IPS DF 6.9 (cell line): ENCODE data around the gene SLBP.

Source experiments
- DNase-seq: peaks from one replicate; pipeline ENCODE4 v3.0.0-alpha.2; 2013; ENCODE audit warnings: low read depth, low spot score
- H3K27ac ChIP-seq: one replicate; pipeline ENCODE4 v1.5.1; 2013; ENCODE audit warnings: low read length, control low read depth
- H3K27me3 ChIP-seq: 2 replicates; pipeline ENCODE4 v1.6.1; 2013; ENCODE audit warnings: mild to moderate bottlenecking, low read length; ENCODE audit not compliant: control insufficient read depth, insufficient read depth
- H3K36me3 ChIP-seq: 2 replicates; pipeline ENCODE4 v1.6.1; 2013; ENCODE audit warnings: low read length; ENCODE audit not compliant: control insufficient read depth, insufficient read depth
- H3K4me1 ChIP-seq: 2 replicates; pipeline ENCODE4 v1.6.1; 2013; ENCODE audit warnings: low read length; ENCODE audit not compliant: control insufficient read depth, insufficient read depth
- H3K4me3 ChIP-seq: 2 replicates; pipeline ENCODE4 v1.5.1; 2013; ENCODE audit warnings: mild to moderate bottlenecking, low read length
- H3K9me3 ChIP-seq: 2 replicates; pipeline ENCODE4 v1.6.1; 2013; ENCODE audit warnings: low read length, inconsistent platforms; ENCODE audit not compliant: control insufficient read depth, insufficient read depth
- WGBS: extraction: QIAGEN DNeasy Blood & Tissue Kit; methylation state at CpG from one replicate; pipeline ENCODE4 v1.1.7; 2013; ENCODE audit warnings: mixed read lengths, missing lambda C conversion rate; ENCODE audit not compliant: insufficient read length, insufficient coverage; 5-methylcytosine and 5-hydroxymethylcytosine counted together

SLBP gene

DNA sequence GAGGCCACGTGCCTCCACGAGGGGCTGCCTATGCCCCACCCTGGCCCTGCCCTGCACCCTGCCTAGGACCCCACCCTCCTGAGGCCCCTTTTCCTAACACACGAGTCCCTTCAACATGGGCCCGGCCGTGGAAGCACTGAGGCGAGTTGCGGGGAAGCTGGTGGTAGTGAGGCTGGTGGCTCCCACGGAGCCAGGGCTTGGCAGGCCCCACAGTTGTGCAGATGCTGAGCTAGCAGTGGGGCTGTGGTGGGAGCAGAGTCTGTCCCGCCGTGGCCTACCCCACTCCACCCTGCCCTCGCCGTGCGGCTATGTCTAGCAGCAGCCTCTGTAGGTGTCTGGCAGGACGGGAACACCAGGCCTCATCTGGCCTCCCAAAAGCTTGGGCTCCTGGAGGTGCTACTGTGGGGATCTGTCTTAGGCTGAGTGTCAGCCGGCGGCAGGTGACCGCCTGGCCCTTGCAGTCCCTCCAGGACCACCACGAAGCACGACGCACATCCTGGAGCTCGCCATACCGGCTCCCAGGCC lies 28.0 kb upstream of the SLBP start:
- WGBS, result no CpG with 5 or more reads among the region's 22 CpGs
- no peak overlapping the region for H3K4me3 ChIP-seq
- no peaks in the 10 kb centered on the region; the same call in 1 of the 2 replicates for H3K4me1 ChIP-seq
- H3K27ac ChIP-seq, result no peak overlapping the region
- no peaks in the 10 kb centered on the region for H3K27me3 ChIP-seq
- DNase-seq, result no peak
- H3K36me3 ChIP-seq, result peaks cover 79% of the 10 kb centered on the region
- H3K9me3 ChIP-seq, result peaks cover 4% of the 10 kb centered on the region; the same call in 1 of the 2 replicates

DNA sequence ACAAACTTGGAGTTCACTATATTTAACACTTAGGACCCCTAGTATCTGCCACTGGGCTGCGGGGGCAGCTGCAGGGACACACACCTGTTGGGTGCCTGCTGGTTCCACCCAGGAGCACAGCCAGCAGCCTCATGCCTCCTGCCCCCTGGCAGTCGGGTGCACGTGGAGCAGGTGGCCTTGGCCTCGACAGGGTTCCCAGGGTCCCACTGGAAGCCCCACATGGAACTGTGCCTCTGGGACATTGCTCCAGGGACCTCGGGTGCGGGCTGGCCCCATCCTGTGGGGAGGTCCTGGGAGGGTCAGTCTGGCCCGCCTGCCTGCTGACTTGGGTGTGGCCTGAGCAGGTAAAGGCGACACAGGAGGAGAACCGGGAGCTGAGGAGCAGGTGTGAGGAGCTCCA lies 27.2 kb upstream of the SLBP start:
- no peak for DNase-seq
- no peak overlapping the region for H3K27ac ChIP-seq
- H3K27me3 ChIP-seq, result no peaks in the 10 kb centered on the region
- peaks cover 4% of the 10 kb centered on the region; the same call in 1 of the 2 replicates for H3K9me3 ChIP-seq
- H3K4me1 ChIP-seq, result no peaks in the 10 kb centered on the region; the same call in 1 of the 2 replicates
- peaks cover 78% of the 10 kb centered on the region for H3K36me3 ChIP-seq
- WGBS, result no CpG with 5 or more reads among the region's 9 CpGs
- H3K4me3 ChIP-seq, result no peak overlapping the region

DNA sequence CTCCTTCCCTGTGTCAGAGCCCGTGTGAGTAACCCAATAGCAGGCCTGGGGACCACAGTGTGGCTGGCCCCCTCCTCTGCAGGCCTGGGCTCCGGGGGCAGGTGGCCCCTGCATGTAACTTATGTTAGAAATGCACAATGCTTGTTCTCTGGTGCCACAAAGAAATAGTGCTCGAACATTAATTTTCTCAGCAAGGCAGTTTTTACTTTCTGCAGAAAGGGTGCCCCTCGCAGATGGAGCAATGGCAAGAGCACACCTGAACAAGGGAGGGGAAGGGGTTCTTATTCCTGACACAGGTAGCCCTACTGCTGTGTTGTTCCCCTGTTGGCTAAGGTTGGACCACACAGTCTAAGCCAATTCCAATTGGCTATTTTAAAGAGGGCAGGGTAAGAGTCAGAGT lies 26.3 kb upstream of the SLBP start:
- Histone ChIP-seq H3K27me3 (no peaks in the 10 kb centered on the region), H3K4me3 (no peak overlapping the region), H3K36me3 (peaks cover 71% of the 10 kb centered on the region), H3K9me3 (peaks cover 4% of the 10 kb centered on the region; the same call in 1 of the 2 replicates), H3K4me1 (no peaks in the 10 kb centered on the region; the same call in 1 of the 2 replicates), H3K27ac (no peak overlapping the region)
- no CpG with 5 or more reads among the region's 4 CpGs for WGBS
- DNase-seq, result no peak

DNA sequence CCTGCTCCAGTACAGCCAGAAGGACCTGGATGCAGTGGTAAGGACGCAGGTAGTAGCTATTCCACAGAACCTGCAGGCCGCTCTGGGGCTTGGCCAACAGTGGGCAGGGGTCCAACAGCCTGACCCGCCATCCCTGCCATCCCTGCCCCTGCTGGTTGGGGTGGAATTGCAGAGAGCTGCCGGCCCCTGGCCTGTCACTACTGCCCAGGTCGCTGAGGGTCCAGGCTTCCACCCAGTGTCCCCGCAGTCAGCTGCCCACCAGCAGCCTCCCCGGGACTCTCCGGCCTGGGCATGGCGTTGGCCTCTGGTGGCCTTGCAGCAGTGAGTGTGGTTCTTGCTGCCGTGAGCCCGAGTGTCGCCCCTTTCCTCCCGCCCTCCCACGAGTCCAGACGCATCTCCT lies 25.5 kb upstream of the SLBP start:
- peaks cover 4% of the 10 kb centered on the region; the same call in 1 of the 2 replicates for H3K9me3 ChIP-seq
- no CpG with 5 or more reads among the region's 15 CpGs for WGBS
- peaks cover 74% of the 10 kb centered on the region for H3K36me3 ChIP-seq
- H3K4me1 ChIP-seq, result no peaks in the 10 kb centered on the region; the same call in 1 of the 2 replicates
- H3K27ac ChIP-seq, result no peak overlapping the region
- H3K4me3 ChIP-seq, result no peak overlapping the region
- no peak for DNase-seq
- H3K27me3 ChIP-seq, result no peaks in the 10 kb centered on the region

DNA sequence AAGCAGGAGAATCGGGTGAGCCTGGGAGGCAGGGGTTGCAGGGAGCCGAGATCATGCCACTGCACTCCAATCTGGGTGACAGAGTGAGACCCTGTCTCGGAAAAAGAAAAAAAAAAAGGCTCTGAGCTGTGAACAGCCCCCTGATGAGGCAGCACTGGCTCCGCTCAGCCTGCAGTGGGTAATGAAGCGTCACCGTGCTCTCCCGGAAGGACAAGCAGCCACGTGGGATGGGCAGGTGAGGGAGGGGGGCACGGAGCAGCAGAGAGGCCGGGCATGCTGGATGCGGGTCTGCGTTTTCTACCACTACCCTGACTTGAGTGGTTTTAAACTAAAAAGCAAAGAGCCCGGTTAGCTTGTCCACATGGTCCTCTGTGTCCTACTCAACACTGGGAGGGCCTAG lies 24.7 kb upstream of the SLBP start:
- H3K27ac ChIP-seq, result no peak overlapping the region
- H3K27me3 ChIP-seq, result no peaks in the 10 kb centered on the region
- no peak overlapping the region for H3K4me3 ChIP-seq
- DNase-seq, result no peak
- no peaks in the 10 kb centered on the region; the same call in 1 of the 2 replicates for H3K4me1 ChIP-seq
- peaks cover 4% of the 10 kb centered on the region; the same call in 1 of the 2 replicates for H3K9me3 ChIP-seq
- peaks cover 74% of the 10 kb centered on the region for H3K36me3 ChIP-seq
- WGBS, result no CpG with 5 or more reads among the region's 13 CpGs

DNA sequence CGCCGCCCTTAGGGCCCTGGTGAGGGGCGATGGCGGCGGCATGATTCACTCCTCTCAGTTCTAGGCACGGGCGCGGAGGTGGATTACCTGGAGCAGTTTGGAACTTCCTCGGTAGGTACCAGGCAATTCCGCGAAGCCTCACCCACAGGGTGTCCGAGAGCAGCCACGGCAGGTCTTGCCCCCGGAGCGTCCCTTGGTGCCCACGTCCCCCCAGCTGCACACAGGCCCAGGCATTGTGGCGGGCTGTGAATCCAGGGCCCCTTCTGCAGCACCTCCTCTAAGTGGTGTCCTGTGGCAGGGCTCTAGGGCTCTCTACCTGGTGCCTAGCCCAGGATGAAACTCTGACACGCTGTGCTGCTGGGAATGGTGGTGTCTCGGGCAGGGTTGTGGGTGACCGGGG lies 23.1 kb upstream of the SLBP start:
- Histone ChIP-seq H3K27ac (no peak overlapping the region), H3K9me3 (peaks cover 4% of the 10 kb centered on the region; the same call in 1 of the 2 replicates), H3K4me3 (no peak overlapping the region), H3K27me3 (no peaks in the 10 kb centered on the region), H3K36me3 (peaks cover 73% of the 10 kb centered on the region), H3K4me1 (no peaks in the 10 kb centered on the region)
- WGBS, result no CpG with 5 or more reads among the region's 20 CpGs
- DNase-seq, result no peak

DNA sequence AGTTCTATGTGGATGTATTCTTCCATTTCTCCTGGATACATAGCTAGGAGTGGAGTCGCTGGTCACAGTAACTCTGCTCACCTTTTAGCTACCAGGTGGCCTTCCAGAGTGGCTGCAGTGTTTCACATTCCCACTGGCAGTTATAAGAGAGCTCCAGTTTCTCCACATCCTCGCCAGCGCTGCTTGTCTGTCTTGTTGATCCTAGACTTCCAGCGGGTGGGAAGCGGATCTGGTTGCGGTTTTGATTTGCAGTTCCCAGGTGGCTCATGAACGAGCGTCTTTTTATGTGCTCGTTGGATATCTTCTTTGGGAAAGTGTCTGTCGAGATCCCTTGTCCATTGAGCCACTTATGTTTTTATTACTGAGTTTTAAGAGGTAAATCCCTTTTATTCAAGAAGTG lies 20.8 kb upstream of the SLBP start:
- H3K4me1 ChIP-seq, result no peaks in the 10 kb centered on the region
- H3K27ac ChIP-seq, result no peak overlapping the region
- DNase-seq, result no peak
- peaks cover 68% of the 10 kb centered on the region for H3K36me3 ChIP-seq
- no CpG with 5 or more reads among the region's 10 CpGs for WGBS
- H3K27me3 ChIP-seq, result no peaks in the 10 kb centered on the region
- peaks cover under 1% of the 10 kb centered on the region; the same call in 1 of the 2 replicates for H3K9me3 ChIP-seq
- H3K4me3 ChIP-seq, result no peak overlapping the region

DNA sequence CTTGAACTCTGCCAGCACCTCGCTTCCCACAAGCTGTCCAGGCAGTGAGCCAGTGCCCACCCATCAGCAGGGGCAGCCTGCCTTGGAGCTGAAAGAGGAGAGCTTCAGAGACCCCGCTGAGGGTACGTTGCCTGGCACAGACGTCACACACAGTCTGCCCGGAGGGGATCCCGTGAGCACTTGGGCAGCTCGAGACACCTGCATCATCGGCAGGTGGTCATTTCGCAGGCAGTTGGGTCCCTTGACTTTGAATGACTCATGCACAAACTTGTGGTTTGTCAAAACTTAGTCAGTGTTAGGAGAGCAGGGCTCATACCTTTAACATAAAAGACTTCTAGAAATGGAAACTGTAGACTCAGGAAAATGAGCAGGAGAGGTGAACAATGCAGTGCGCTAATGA lies 19.1 kb upstream of the SLBP start:
- no peak for DNase-seq
- Histone ChIP-seq H3K36me3 (peaks cover 61% of the 10 kb centered on the region), H3K4me3 (no peak overlapping the region), H3K4me1 (no peaks in the 10 kb centered on the region), H3K27ac (no peak overlapping the region), H3K9me3 (no peaks in the 10 kb centered on the region), H3K27me3 (no peaks in the 10 kb centered on the region)
- no CpG with 5 or more reads among the region's 10 CpGs for WGBS

DNA sequence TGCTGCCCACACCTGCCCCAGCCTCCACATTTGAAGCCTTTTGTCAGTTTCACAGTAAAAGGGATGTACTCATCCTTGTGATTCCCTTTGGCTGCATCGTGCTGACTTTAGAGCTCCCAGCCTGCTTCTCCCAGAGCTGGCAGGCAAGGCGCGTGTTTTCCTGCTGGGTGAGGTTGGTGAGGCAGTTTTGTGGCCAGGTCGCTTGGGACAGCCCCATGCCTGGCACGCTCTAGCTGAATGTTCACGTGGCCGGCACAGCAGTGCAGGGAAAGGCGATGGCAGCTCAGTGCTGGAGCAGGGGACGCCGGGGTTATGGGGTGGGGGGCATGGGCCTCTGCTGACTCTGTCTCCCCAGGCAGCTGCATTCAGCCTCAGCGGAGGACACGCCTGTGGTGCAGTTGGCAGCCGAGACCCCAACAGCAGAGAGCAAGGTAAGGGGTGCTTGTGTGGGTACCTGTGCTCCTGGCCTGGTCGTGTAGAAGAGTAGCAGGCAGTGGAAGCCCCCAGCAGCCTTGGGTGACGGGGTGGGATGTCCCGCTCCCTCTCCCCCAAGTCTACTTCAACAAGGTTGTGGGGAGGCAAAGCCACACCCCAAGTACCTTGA lies 18.5 kb upstream of the SLBP start:
- Histone ChIP-seq H3K27me3 (no peaks in the 10 kb centered on the region), H3K9me3 (no peaks in the 10 kb centered on the region), H3K4me1 (no peaks in the 10 kb centered on the region), H3K4me3 (no peak overlapping the region), H3K36me3 (peaks cover 60% of the 10 kb centered on the region), H3K27ac (no peak overlapping the region)
- no peak for DNase-seq
- no CpG with 5 or more reads among the region's 16 CpGs for WGBS

DNA sequence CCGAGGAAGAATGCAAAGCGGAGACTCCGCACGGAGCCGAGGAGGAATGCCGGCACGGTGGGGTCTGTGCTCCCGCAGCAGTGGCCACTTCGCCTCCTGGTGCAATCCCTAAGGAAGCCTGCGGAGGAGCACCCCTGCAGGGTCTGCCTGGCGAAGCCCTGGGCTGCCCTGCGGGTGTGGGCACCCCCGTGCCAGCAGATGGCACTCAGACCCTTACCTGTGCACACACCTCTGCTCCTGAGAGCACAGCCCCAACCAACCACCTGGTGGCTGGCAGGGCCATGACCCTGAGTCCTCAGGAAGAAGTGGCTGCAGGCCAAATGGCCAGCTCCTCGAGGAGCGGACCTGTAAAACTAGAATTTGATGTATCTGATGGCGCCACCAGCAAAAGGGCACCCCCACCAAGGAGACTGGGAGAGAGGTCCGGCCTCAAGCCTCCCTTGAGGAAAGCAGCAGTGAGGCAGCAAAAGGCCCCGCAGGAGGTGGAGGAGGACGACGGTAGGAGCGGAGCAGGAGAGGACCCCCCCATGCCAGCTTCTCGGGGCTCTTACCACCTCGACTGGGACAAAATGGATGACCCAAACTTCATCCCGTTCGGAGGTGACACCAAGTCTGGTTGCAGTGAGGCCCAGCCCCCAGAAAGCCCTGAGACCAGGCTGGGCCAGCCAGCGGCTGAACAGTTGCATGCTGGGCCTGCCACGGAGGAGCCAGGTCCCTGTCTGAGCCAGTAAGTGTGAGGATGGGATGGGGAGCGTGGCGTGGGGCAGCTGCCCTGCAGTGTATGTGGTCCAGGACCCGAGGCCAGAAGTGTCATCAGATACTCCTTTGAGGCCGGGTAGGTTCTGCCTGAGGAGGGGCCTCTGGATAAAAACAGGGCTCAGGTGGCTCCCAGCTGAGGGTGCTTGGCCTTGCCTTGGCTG lies 16.2 kb upstream of the SLBP start:
- no peaks in the 10 kb centered on the region for H3K4me1 ChIP-seq
- no peak overlapping the region for H3K4me3 ChIP-seq
- no peak overlapping the region for H3K27ac ChIP-seq
- no peaks in the 10 kb centered on the region for H3K9me3 ChIP-seq
- H3K36me3 ChIP-seq, result peaks cover 58% of the 10 kb centered on the region
- WGBS, result no CpG with 5 or more reads among the region's 31 CpGs
- no peaks in the 10 kb centered on the region for H3K27me3 ChIP-seq
- no peak for DNase-seq
